ENCODE data around the gene WDR19.

Gene WDR19

GRCh38 chr4:39308611-39309010 lies 126.3 kb downstream of the WDR19 start:
- no peak for DNase-seq (ENCODE audit: low read depth)
- H3K4me3 ChIP-seq (ENCODE audit: low read length), result no peak overlapping the region
- TF ChIP-seq CTCF (IDR thresholded peaks at IDR 0.05; ENCODE audit: insufficient read depth, low read depth, low read length, missing control alignments), result no peak

GRCh38 chr4:39312816-39313215 lies 130.5 kb downstream of the WDR19 start:
- no peak for TF ChIP-seq CTCF (IDR thresholded peaks at IDR 0.05; ENCODE audit: insufficient read depth, low read depth, low read length, missing control alignments)
- DNase-seq (ENCODE audit: low read depth), result no peak
- H3K4me3 ChIP-seq (ENCODE audit: low read length), result no peak overlapping the region

GRCh38 chr4:39319676-39320075 lies 137.3 kb downstream of the WDR19 start:
- DNase-seq (ENCODE audit: low read depth), result peak; percentile 92
- H3K4me3 ChIP-seq (ENCODE audit: low read length), result no peak overlapping the region
- no peak for TF ChIP-seq CTCF (IDR thresholded peaks at IDR 0.05; ENCODE audit: insufficient read depth, low read depth, low read length, missing control alignments)

GRCh38 chr4:39320381-39321115 lies 138.2 kb downstream of the WDR19 start:
- no peak overlapping the region for H3K4me3 ChIP-seq (ENCODE audit: low read length)
- no peak for TF ChIP-seq CTCF (IDR thresholded peaks at IDR 0.05; ENCODE audit: insufficient read depth, low read depth, low read length, missing control alignments)
- peak; percentile 43 for DNase-seq (ENCODE audit: low read depth)

GRCh38 chr4:39323821-39324220 lies 141.5 kb downstream of the WDR19 start:
- H3K4me3 ChIP-seq (ENCODE audit: low read length), result no peak overlapping the region
- no peak for TF ChIP-seq CTCF (IDR thresholded peaks at IDR 0.05; ENCODE audit: insufficient read depth, low read depth, low read length, missing control alignments)
- no peak for DNase-seq (ENCODE audit: low read depth)

GRCh38 chr4:39324446-39324845 lies 142.1 kb downstream of the WDR19 start:
- TF ChIP-seq CTCF (IDR thresholded peaks at IDR 0.05; ENCODE audit: insufficient read depth, low read depth, low read length, missing control alignments), result no peak
- no peak overlapping the region for H3K4me3 ChIP-seq (ENCODE audit: low read length)
- DNase-seq (ENCODE audit: low read depth), result no peak
